ENCODE results near the gene NDUFS7. TPM values are rescaled to one million over a fixed set of nuclear protein-coding genes. Genes with fewer than 3 reads are reported as not detected.
A peak's percentile ranks its signal among the peaks of the same experiment; 100 is the strongest.

NDUFS7 gene
- total and polyA plus RNA-seq, 2 donors (not counting 3 experiments of a cell fraction or from before 2014, with no cell fraction given): 101 to 224 TPM

- FAIRE-seq (no peak), DNase-seq (ENCODE audit: low read depth, low spot score) (no peak)
- no TSS peak for BruUV-seq (replicated peaks)
- ChIA-PET POLR2A (no interaction called here), CTCF (no interaction called here)
- Histone ChIP-seq H3K27me3 (ENCODE audit: control insufficient read depth in 2 of 2, insufficient read depth in 2 of 2, low read length in 2 of 2) (no peaks in the 10 kb centered on the region), H3K36me3 (ENCODE audit: control insufficient read depth in 2 of 2, extremely low read depth in 1 of 2, insufficient read depth in 2 of 2, low read length in 2 of 2) (peaks cover 0 to 35% of the 10 kb centered on the region in 2 experiments), H3K9ac (replicated peaks; ENCODE audit: extremely low read depth, insufficient read depth, low read length) (no peak overlapping the region), H2AFZ (ENCODE audit: low read depth, low read length) (no peak overlapping the region), H3K4me2 (ENCODE audit: insufficient read depth, low read length) (no peak overlapping the region), H3K9me1 (replicated peaks; ENCODE audit: control insufficient read depth, extremely low read depth, insufficient read depth, low read length) (no peaks in the 10 kb centered on the region), H3K27ac (ENCODE audit: insufficient read depth, low read depth, low read length) (no peak overlapping the region), H3K4me3 (replicated peaks in 1 of 3; ENCODE audit: insufficient read depth in 1 of 3, low read depth in 1 of 3, low read length in 3 of 3) (no peak overlapping the region), H3K9me3 (replicated peaks; ENCODE audit: control insufficient read depth, insufficient read depth, low read length) (no peaks in the 10 kb centered on the region), H3K4me1 (ENCODE audit: control insufficient read depth, extremely low read depth, insufficient read depth, low read length) (peaks cover 7% of the 10 kb centered on the region), H4K20me1 (replicated peaks; ENCODE audit: control insufficient read depth, extremely low read depth, insufficient read depth, low read length) (no peaks in the 10 kb centered on the region), H3K79me2 (ENCODE audit: control insufficient read depth, insufficient read depth, low read length) (no peaks in the 10 kb centered on the region)
- intact Hi-C loops (cut with micrococcal nuclease) (no loop called here), dilution Hi-C loops (cut with MboI; ENCODE audit: extremely low pct_ligation_motif_present, low sequenced_read_pairs) (no loop called here)
- TF ChIP-seq MAX (IDR thresholded peaks at IDR 0.05; ENCODE audit: insufficient read depth, insufficient read length) (no peak), GATA2 (IDR thresholded peaks at IDR 0.05; ENCODE audit: insufficient read depth, insufficient read length, low read depth, low read length) (no peak)
These were observed 21.1 kb upstream of the NDUFS7 start for GRCh38 chr19:1362387-1363257.

- no peak overlapping the region for H3K9ac ChIP-seq (replicated peaks; ENCODE audit: extremely low read depth, insufficient read depth, low read length)
- H3K9me3 ChIP-seq (replicated peaks; ENCODE audit: control insufficient read depth, insufficient read depth, low read length): no peaks in the 10 kb centered on the region
- no TSS peak for BruUV-seq (replicated peaks)
- H3K4me1 ChIP-seq (ENCODE audit: control insufficient read depth, extremely low read depth, insufficient read depth, low read length): peaks cover 7% of the 10 kb centered on the region
- FAIRE-seq (peak; percentile 67), DNase-seq (ENCODE audit: low read depth, low spot score) (no peak)
- ChIA-PET POLR2A (no interaction called here), CTCF (interaction anchor here (0.6 to 1.9 kb wide), 3 partner anchors 9 to 48 kb away, joined by 3 to 9 read pairs (median 5); no protein-coding TSS in a partner anchor)
- peaks cover 0 to 30% of the 10 kb centered on the region in 2 experiments for H3K36me3 ChIP-seq (ENCODE audit: control insufficient read depth in 2 of 2, extremely low read depth in 1 of 2, insufficient read depth in 2 of 2, low read length in 2 of 2)
- no peak overlapping the region for H3K4me2 ChIP-seq (ENCODE audit: insufficient read depth, low read length)
- H4K20me1 ChIP-seq (replicated peaks; ENCODE audit: control insufficient read depth, extremely low read depth, insufficient read depth, low read length): no peaks in the 10 kb centered on the region
- no peaks in the 10 kb centered on the region for H3K27me3 ChIP-seq (ENCODE audit: control insufficient read depth in 2 of 2, insufficient read depth in 2 of 2, low read length in 2 of 2)
- no peak overlapping the region for H3K4me3 ChIP-seq (replicated peaks in 1 of 3; ENCODE audit: insufficient read depth in 1 of 3, low read depth in 1 of 3, low read length in 3 of 3)
- dilution Hi-C loops (cut with MboI; ENCODE audit: extremely low pct_ligation_motif_present, low sequenced_read_pairs): no loop called here
- no peaks in the 10 kb centered on the region for H3K79me2 ChIP-seq (ENCODE audit: control insufficient read depth, insufficient read depth, low read length)
- no peak overlapping the region for H3K27ac ChIP-seq (ENCODE audit: insufficient read depth, low read depth, low read length)
- H2AFZ ChIP-seq (ENCODE audit: low read depth, low read length): no peak overlapping the region
- H3K9me1 ChIP-seq (replicated peaks; ENCODE audit: control insufficient read depth, extremely low read depth, insufficient read depth, low read length): no peaks in the 10 kb centered on the region
- TF ChIP-seq GATA2 (IDR thresholded peaks at IDR 0.05; ENCODE audit: insufficient read depth, insufficient read length, low read depth, low read length) (no peak), MAX (IDR thresholded peaks at IDR 0.05; ENCODE audit: insufficient read depth, insufficient read length) (no peak), FOS (IDR thresholded peaks at IDR 0.05; ENCODE audit: borderline replicate concordance, insufficient read depth, low read length) (no peak), JUN (IDR thresholded peaks at IDR 0.05; ENCODE audit: borderline replicate concordance, insufficient read depth, insufficient read length, low read depth) (no peak), POLR2A (IDR thresholded peaks at IDR 0.05; ENCODE audit: low read depth, low read length) (no peak)
- intact Hi-C loops (cut with micrococcal nuclease): no loop called here
These were observed 20.1 kb upstream of the NDUFS7 start for GRCh38 chr19:1363599-1363998.
